Peyer's patch (tissue), 4 donors: ENCODE results near the gene MPP2. TPM values are rescaled to one million over a fixed set of nuclear protein-coding genes. Genes with fewer than 3 reads are reported as not detected.
"Not testable (repeated sequence)": the region's sequence is repeated elsewhere in the genome, so short reads cannot be mapped to it uniquely, and the experiment has no call there.

Experiments used
- DNase-seq, 3 donors: peaks; one replicate each; pipeline ENCODE4 v3.0.0-alpha.2; 2017 to 2019
- H3K27ac ChIP-seq, 4 donors: fragments of 200-600 bp; sonication (generic); one replicate each; pipeline ENCODE4 v1.5.1; 2016 to 2019
- H3K27me3 ChIP-seq, 2 donors: fragments of 200-600 bp; sonication (generic); one replicate each; pipeline ENCODE4 v1.5.1; 2019
- H3K36me3 ChIP-seq, 3 donors: fragments of 200-600 bp; sonication (generic); one replicate each; pipeline ENCODE4 v1.5.1; 2016 to 2019
- H3K4me1 ChIP-seq, 4 donors: fragments of 200-600 bp; sonication (generic); one replicate each; pipeline ENCODE4 v1.5.1; 2016 to 2019
- H3K4me3 ChIP-seq, 4 donors: fragments of 200-600 bp; sonication (generic); 1 replicate in 3 of 4; 2 replicates in 1 of 4; pipeline ENCODE4 v1.5.1; 2016 to 2019; ENCODE audit warnings: mild to moderate bottlenecking in 1 of 4
- H3K9me3 ChIP-seq, 4 donors: fragments of 200-600 bp; sonication (generic); one replicate each; pipeline ENCODE4 v1.5.1; 2016 to 2019; ENCODE audit warnings: mild to moderate bottlenecking in 1 of 4
- POLR2A ChIP-seq, 2 donors: fragments of 450-650 bp; IDR thresholded peaks; one replicate each; pipeline ENCODE4 v1.5.1; 2017; ENCODE audit warnings: antibody characterized with exemption in 2 of 2, mild to moderate bottlenecking in 2 of 2, moderate library complexity in 2 of 2
- total RNA-seq, 4 donors: library from RNA; depleted of rRNA; stranded (reverse); fragments of >200 nt; gene quantifications; one replicate each; pipeline ENCODE4 v1.1.0, GENCODE V29; 2016
- TF ChIP-seq, protein P1 (sequence below), 6 experiments: fragments of 450-650 bp in 4 of 6; fragments of 200-600 bp in 2 of 6; sonication (generic) in 1 of 6; IDR thresholded peaks; one replicate each; pipeline ENCODE4 v1.5.1; 2017 to 2019; ENCODE audit warnings: antibody characterized with exemption in 6 of 6, mild to moderate bottlenecking in 3 of 6, moderate library complexity in 1 of 6

MPP2 gene
- total RNA-seq, 4 donors from 2014 or later, result 0.53 to 1.3 (median 1.2) TPM; not detected in 1

DNA sequence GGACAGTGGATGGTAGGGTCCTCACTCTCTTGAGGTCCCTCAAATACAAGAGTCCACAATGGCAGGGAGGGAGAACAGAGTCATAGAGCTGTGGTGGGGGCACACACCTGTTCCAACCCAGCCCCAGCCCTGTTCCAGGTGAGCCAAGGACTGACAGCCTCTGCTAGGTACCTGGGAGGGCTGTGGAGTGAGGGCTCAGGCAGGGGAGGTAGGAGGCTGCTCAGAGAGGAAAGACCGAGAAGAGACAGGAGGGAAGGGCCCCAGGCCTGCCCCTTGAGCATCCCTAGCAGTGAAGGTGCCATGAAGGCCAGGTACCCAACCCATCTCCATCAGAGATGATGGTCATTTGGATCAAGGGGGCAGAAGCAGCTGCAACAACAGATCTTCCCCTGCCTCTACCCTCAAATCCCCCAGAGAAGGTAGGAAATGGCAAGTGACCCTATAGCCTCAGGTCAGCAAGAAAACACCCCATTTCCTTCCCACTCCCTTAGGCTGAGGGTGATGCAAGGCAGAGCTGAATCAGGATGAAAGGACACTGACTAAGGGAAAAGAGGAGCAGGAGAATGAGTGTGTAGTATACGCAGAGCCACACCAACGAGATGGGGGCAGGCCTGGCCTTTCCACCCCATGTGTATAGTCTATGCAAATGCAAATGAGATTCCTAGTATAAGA is 31.7 kb downstream of the MPP2 start:
- TF ChIP-seq, protein P1, sequence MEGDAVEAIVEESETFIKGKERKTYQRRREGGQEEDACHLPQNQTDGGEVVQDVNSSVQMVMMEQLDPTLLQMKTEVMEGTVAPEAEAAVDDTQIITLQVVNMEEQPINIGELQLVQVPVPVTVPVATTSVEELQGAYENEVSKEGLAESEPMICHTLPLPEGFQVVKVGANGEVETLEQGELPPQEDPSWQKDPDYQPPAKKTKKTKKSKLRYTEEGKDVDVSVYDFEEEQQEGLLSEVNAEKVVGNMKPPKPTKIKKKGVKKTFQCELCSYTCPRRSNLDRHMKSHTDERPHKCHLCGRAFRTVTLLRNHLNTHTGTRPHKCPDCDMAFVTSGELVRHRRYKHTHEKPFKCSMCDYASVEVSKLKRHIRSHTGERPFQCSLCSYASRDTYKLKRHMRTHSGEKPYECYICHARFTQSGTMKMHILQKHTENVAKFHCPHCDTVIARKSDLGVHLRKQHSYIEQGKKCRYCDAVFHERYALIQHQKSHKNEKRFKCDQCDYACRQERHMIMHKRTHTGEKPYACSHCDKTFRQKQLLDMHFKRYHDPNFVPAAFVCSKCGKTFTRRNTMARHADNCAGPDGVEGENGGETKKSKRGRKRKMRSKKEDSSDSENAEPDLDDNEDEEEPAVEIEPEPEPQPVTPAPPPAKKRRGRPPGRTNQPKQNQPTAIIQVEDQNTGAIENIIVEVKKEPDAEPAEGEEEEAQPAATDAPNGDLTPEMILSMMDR (IDR thresholded peaks at IDR 0.05), result no peak
- TF ChIP-seq POLR2A (IDR thresholded peaks at IDR 0.05), result no peak
- Histone ChIP-seq H3K9me3 (no peaks in the 10 kb centered on the region), H3K36me3 (no peaks in the 10 kb centered on the region), H3K4me1 (peaks cover 0 to 25% (median 3%) of the 10 kb centered on the region in 4 donors), H3K27me3 (no peaks in the 10 kb centered on the region), H3K27ac (no peak overlapping the region), H3K4me3 (no peak overlapping the region)
- DNase-seq, result no peak

DNA sequence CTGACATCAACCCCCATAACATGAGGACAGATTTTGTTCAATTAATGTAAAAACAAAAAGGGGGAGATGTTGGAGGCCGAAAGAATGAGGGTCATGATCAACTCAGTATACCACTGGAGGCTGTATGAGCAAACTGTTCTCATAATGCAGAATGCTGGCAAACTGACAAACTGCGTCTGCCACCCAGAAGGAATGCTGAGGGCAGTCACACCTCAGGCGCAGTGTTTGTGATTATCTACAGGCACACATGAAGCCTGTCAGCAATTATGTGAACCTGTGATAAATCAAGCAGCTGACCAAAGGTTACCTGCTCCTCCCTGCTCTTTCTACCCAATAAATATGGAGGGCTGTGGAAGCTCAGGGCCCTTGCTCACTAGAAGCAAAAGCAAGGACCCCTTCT is 33.0 kb downstream of the MPP2 start:
- Histone ChIP-seq H3K9me3 (no peaks in the 10 kb centered on the region), H3K4me3 (no peak overlapping the region), H3K4me1 (peaks cover 0 to 25% (median 3%) of the 10 kb centered on the region in 4 donors), H3K27ac (peak overlapping the region in 3 of 4 donors; percentile 40 to 83 (median 78)), H3K27me3 (no peaks in the 10 kb centered on the region), H3K36me3 (no peaks in the 10 kb centered on the region)
- peak in 2 of 3 donors; percentile 66 to 84 for DNase-seq
- peak; percentile 52 to 64 for TF ChIP-seq POLR2A (IDR thresholded peaks at IDR 0.05)
- TF ChIP-seq, protein P1 (IDR thresholded peaks at IDR 0.05), result peak in 1 of 6 experiments; percentile 11

DNA sequence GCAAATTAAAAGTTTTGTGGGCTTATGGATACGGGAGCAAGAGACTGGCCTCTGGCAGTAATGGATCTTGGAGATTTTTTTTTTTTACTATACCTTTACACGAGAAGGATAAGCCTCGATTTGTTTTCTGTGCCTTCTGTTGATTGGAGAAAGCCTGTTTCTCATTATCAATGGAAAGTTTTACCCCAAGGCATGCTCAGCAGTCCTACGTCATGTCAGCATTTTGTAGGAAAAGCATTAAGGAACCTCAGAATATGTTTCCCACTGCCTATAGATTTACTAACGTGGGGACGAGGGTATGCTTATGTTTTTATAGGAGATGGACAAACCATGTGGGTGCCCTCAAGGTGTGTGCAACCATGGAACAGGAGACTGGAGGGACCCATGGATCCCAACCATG is 33.5 kb downstream of the MPP2 start:
- Histone ChIP-seq H3K4me3 (no peak overlapping the region), H3K4me1 (peaks cover 0 to 22% (median 3%) of the 10 kb centered on the region in 4 donors), H3K9me3 (no peaks in the 10 kb centered on the region), H3K27ac (peak overlapping the region in 3 of 4 donors; percentile 40 to 83 (median 78)), H3K27me3 (no peaks in the 10 kb centered on the region), H3K36me3 (no peaks in the 10 kb centered on the region)
- DNase-seq, result no peak
- TF ChIP-seq, protein P1 (IDR thresholded peaks at IDR 0.05), result no peak
- TF ChIP-seq POLR2A (IDR thresholded peaks at IDR 0.05), result no peak

DNA sequence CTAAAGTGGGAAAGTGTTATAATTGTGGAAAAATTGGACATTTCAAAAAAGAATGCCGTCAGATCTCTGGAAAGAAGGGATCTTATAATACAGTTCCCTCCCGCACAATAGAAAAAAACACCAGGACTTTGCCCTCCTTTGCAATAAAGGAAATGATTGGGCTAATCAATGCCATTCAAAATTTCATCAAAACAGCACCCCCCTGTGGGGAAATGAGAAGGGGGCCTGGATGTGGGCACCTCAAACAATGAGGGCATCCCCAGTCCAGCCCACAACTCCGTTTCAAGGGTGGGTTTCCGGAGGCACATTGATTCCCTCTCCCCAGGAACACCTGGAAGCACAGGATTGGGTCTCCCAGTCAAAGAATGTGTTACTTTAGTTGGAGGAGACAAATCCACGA is 34.2 kb downstream of the MPP2 start:
- TF ChIP-seq POLR2A (IDR thresholded peaks at IDR 0.05), result no peak
- TF ChIP-seq, protein P1 (IDR thresholded peaks at IDR 0.05), result peak in 2 of 6 experiments; percentile 27 to 32
- Histone ChIP-seq H3K27me3 (no peaks in the 10 kb centered on the region), H3K27ac (peak overlapping the region in 3 of 4 donors; percentile 54 to 83 (median 62)), H3K4me3 (peak overlapping the region in 2 of 4 donors; percentile 36 to 37), H3K9me3 (no peaks in the 10 kb centered on the region), H3K4me1 (peaks cover 0 to 15% (median 3%) of the 10 kb centered on the region in 4 donors), H3K36me3 (no peaks in the 10 kb centered on the region)
- no peak for DNase-seq

DNA sequence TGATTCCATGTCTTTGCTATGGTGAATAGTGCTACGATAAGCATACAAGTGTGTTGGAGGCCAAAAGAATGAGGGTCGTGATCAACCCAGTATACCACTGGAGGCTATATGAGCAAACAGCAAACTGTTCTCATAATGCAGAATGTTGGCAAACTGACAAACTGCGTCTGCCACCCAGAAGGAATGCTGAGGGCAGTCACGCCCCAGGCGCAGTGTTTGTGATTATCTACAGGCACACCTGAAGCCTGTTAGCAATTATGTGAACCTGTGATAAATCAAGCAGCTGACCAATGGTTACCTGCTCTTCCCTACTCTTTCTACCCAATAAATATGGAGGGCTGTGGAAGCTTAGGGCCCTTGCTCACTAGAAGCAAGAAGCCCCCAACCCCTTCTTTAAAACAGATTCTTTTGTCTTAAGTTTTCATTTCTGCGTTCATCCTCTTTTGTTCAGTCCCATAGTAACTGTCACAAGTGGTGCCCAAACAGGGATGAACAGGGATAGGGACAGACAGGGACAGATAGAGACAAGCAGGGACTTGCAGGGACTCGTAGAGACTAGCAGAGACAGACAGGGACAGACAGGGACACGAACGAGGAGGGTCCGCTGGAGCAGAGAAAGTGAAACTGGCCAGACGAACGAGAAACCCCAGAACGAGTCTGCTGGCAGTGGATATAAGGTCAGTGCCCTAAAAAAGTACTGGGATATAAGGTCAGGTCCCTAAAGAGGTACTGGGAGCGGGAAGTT is 35.2 kb downstream of the MPP2 start:
- Histone ChIP-seq H3K27me3 (no peaks in the 10 kb centered on the region), H3K27ac (peak overlapping the region in 3 of 4 donors; percentile 54 to 83 (median 62)), H3K9me3 (no peaks in the 10 kb centered on the region), H3K4me3 (peak overlapping the region in 2 of 4 donors; percentile 36 to 37), H3K36me3 (no peaks in the 10 kb centered on the region), H3K4me1 (peaks cover 0 to 15% (median 3%) of the 10 kb centered on the region in 4 donors)
- peak in 1 of 3 donors; percentile 81 for DNase-seq
- peak in 1 of 2 donors; percentile 24 for TF ChIP-seq POLR2A (IDR thresholded peaks at IDR 0.05)
- TF ChIP-seq, protein P1 (IDR thresholded peaks at IDR 0.05), result no peak

DNA sequence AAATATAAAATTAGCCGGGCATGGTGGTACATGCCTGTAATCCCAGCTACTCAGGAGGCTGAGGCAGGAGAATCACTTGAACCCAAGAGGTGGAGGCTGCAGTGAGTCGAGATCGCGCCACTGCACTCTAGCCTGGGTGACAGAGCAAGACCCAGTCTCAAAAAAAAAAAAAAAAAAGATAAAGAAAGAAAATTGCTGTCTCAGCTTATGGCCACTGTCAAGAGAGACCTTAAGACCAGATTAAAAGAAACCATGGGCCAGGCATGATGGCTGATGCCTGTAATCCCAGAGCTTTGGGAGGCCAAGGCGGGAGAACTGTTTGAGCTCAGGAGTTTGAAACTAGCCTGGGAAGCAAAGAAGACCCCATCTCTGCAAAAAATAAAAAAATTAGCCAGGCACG is 38.3 kb downstream of the MPP2 start:
- not testable (repeated sequence) for DNase-seq, H3K27ac ChIP-seq, H3K27me3 ChIP-seq, H3K4me3 ChIP-seq, H3K9me3 ChIP-seq, H3K36me3 ChIP-seq
- H3K4me1 ChIP-seq, result peaks cover 0 to 14% (median 3%) of the 10 kb centered on the region in 4 donors
